Measurements from ENCODE around the gene PGM1.
"Not testable (repeated sequence)": the region's sequence is repeated elsewhere in the genome, so short reads cannot be mapped to it uniquely, and the experiment has no call there.

The PGM1 gene

GRCh38 chr1:63593303-63593885 lies at the start of gene PGM1:
Gene PGM1, plus strand, starts transcription at chr1:63593411. Its CDS starts 78 bp downstream, at chr1:63593489.
- DNase-seq (ENCODE audit: low read depth): peak; percentile 56

- DNase-seq (ENCODE audit: low read depth): no peak
Measured at GRCh38 chr1:63545780-63546179, 47.4 kb upstream of the PGM1 start.

DNA sequence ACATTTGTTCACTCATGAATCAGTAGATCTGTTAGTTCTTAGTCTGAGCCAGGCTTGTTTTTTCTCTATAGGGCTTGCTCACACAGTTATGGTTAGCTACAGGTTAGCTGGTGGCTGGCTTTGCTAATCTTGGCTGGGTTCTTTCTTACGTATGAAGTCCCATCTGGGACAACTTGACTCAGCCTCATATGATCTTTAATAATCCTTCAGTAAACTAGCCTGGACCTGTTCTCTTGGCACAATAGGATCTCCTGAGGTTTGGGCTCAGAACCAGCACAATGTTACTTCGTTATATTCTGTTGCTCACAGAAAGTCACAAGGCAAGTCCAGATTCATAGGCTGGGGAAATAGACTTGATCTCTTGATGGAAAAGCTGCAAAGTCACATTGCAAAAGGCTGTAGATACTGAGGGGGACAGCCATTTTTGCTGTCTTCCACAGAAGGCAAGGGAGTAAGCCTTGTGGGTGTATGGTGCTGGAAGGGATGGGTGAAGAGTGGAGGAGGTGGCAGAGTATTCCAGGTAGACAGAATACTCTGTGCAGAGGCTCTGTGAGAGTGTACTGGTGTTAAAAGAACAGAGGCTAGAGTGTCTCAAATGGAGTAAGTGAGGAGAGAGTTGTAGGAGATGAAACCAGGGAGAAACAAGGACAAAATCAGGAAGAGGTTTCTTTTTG lies 45.5 kb upstream of the PGM1 start:
- no peak for DNase-seq (ENCODE audit: low read depth)

GRCh38 chr1:63548303-63548702 lies 44.9 kb upstream of the PGM1 start:
- no peak for DNase-seq (ENCODE audit: low read depth)

DNA sequence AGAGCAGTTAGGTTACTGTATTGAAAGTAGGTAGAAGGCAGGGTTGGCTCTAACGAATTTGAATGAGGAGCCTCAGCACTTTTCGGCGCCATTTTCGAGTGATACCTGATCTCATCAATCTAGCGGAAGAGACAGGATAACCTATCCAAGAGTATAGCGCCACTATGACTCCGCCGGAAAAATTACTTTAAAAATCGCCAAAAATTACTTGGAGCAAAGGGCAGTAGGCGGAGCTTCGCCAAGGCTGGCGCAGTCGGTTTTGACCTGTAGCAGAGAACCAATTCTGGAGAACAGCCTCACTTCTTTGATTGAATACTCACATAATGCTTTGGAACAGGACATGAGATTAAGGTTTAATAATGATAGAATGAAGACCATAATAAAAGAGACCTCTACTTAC lies 44.3 kb upstream of the PGM1 start:
- DNase-seq (ENCODE audit: low read depth): no peak

GRCh38 chr1:63555480-63555879 lies 37.7 kb upstream of the PGM1 start:
- no peak for DNase-seq (ENCODE audit: low read depth)

- DNase-seq (ENCODE audit: low read depth): no peak
Measured at GRCh38 chr1:63557365-63557987, 35.7 kb upstream of the PGM1 start.

DNA sequence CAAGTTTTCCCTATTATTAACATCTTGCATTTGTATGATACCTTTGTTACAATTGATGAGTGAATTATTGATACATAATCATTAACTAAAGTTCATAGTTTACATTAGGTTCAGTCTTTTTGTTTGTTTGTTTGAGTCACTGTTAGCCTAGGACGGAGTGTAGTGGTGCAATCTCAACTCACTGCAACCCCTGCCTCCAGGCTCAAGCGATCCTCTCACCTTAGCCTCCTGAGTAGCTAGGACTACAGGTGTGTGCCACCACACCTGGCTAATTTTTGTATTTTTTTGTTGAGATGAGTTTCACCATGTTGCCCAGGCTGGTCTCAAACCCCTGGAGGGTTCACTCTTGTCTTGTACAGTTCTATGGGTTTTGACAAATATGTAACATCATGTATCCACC lies 33.9 kb upstream of the PGM1 start:
- no peak for DNase-seq (ENCODE audit: low read depth)

GRCh38 chr1:63563745-63564144 lies 29.5 kb upstream of the PGM1 start:
- no peak for DNase-seq (ENCODE audit: low read depth)

DNA sequence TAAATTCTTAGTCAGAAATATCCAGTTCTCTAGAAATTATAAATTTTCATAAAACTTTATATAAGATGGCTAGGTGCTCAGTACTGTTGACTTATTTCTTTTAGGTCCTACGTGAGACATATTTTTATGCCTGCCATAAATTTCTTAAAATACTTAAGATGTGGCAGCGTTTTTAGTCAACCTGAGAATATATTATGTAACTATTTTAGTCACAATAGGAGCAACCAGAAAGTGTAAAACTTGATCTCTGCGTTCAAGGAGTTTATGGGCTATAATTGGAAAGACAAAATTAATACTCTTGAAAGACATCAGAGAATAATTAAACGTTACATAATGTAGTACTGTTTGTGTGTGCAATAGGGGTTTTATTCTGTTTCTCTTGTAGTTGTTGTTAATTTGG lies 24.1 kb upstream of the PGM1 start:
- no peak for DNase-seq (ENCODE audit: low read depth)

- DNase-seq (ENCODE audit: low read depth): no peak
Measured at GRCh38 chr1:63569640-63570316, 23.4 kb upstream of the PGM1 start.

DNA sequence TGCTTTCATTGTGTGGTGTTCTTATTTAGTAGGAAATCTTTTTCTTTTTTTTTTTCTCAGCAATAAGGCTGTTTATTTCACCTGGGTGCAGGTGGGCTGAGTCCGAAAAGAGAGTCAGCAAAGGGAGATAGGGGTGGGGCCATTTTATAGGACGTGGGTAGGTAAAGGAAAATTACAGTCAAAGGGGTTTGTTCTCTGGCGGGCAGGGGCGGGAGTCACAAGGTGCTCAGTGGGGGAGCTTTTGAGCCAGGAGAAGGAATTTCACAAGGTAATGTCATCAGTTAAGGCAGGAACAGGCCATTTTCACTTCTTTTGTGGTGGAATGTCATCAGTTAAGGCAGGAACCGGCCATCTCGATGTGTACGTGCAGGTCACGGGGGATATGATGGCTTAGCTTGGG lies 20.5 kb upstream of the PGM1 start:
- not testable (repeated sequence) for DNase-seq (ENCODE audit: low read depth)

DNA sequence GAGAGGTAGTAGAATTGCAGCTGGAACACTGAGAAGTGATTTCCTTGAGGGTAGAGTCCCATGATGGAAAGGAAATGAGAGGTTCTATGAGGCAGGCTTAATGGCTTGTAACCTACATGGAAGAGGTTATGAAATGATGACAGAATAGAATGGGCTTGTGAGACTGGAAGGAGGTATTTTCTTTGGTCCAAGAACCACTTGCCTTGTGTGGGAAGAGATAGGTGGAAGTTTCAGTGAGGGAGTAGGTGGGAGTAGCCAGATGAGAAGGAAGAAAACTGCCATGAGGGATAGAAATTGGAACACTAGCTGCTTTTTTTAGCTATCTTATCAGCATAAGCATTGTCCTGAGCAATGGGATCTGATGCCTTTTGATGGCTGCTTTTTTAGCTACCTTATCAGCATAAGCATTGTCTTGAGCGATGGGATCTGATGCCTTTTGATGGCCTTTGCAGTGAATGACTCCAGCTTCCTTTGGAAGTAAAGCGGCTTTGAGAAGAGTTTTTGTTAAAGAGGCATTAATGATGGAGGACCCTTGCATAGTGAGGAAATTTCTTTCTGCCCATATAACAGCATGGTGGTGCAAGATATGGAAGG lies 18.9 kb upstream of the PGM1 start:
- DNase-seq (ENCODE audit: low read depth): not testable (repeated sequence)

DNA sequence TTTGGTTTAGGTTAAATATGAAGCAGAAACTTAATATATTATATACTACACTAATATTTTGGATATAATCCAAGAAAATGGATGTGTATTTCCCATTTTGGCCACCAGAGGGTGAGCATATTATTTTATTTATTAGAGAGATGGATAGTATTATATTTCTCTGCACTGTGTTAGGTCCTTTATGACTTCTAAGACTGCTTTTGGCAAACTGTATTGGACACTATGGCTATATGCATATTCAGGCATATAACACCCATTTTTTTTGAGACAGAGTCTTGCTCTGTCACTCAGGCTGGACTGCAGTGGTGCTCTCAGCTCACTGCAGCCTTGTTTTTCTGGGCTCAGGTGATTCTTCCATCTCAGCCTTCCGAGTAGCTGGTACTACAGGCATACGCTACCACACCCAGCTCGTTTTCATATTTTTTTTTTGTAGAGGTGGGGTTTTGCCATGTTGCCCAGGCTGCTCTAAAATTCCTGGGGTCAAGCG lies 17.8 kb upstream of the PGM1 start:
- DNase-seq (ENCODE audit: low read depth): no peak

GRCh38 chr1:63586326-63586725 lies 6.9 kb upstream of the PGM1 start:
- DNase-seq (ENCODE audit: low read depth): not testable (repeated sequence)

DNA sequence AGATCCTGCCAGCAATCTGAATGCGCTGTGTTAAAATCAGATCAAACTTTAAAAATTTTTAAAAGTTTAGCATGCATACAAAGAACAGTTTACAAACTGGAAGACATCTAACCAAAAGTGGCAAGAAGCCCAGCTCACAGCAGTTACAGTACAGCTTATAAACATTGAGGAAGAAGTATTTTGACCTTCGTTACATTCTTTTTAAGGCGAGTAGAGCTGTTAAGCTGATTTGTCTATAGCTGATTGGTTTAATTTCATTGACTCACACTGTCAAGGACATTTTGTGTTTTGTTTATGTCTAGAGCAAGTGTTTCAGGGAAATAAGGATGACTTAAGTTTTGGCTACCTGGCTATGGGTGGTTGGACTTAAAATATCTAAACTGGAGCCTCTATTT lies 3.0 kb upstream of the PGM1 start:
- DNase-seq (ENCODE audit: low read depth): no peak

GRCh38 chr1:63592536-63593302 lies 492 bp upstream of the PGM1 start:
- no peak for DNase-seq (ENCODE audit: low read depth)

GRCh38 chr1:63593886-63594605 lies 835 bp downstream of the PGM1 start:
- peak; percentile 62 for DNase-seq (ENCODE audit: low read depth)

DNA sequence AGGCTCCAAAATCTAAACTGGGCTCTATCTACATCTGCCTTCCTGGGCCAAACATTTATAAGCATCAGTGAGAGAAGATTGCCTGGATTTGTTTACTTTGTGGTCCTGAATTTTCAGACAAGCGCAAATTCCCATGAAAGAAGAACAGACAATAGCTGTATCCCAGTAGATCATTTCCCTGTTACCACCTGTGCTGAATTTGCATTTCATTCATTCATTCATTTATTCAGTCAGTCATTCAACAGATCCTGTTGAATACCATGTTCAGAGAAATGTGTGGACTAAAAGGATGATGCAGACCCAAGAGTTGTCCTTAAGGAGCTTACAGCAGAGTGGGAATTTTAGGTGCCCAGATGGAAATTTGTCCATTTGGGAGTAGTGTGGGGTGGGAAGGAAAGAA lies 2.2 kb downstream of the PGM1 start:
- no peak for DNase-seq (ENCODE audit: low read depth)

DNA sequence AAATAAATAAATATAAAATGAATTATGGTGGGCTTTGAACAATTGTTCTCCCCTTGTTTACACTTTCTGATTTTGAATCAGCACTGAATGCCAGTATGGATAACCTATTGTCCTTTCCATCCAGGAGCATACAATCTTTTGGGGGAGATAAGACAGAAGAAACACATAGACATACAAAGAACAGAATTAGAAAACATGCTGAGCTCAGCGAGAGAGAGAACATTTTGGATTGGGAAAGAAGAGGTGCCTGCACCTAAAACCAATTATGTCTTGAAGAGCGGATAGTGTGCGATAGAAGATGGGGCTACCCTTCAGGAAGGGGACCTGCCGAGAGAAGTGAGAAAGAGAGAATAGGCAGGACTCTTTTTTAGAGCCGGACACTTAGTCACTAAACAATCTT lies 6.6 kb downstream of the PGM1 start:
- DNase-seq (ENCODE audit: low read depth): no peak

DNA sequence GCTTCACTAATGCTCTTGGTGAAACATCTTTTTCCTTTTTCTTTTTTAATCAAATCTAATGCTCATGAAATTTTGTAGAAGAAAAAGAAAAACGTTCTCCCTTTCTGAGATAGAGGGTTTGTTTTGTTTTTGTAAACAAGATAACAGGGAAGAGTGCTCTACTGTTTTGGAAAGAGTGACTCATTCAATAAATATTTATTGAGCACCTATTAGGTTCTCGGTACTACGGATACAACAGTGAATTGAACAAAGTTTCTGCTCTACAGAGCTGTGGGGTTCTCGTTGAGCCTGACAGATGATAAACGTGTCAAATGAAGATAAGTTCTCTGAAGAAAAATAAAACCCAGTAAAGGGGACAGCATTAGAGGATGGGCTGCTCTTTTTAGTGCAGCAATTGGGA lies 7.0 kb downstream of the PGM1 start:
- no peak for DNase-seq (ENCODE audit: low read depth)

Data from T-helper 22 cell (primary cell).